Right atrium auricular region (tissue), 2 donors: ENCODE results near the gene ATP8B2. TPM values are rescaled to one million over a fixed set of nuclear protein-coding genes. Genes with fewer than 3 reads are reported as not detected.
A peak's percentile ranks its signal among the peaks of the same experiment; 100 is the strongest.

ENCODE experiments used
- DNase-seq: peaks from one replicate; pipeline ENCODE4 v3.0.0-alpha.2; 2019; ENCODE audit warnings: low spot score
- H3K27ac ChIP-seq, 2 donors: fragments of 200-600 bp; sonication (generic); 1 replicate in 1 of 2; 2 replicates in 1 of 2; pipeline ENCODE4 v1.5.1; 2016 to 2019
- H3K27me3 ChIP-seq, 2 donors: fragments of 200-600 bp; sonication (generic); one replicate each; pipeline versions ENCODE4 v1.5.1 to v1.6.0; 2017 to 2019
- H3K36me3 ChIP-seq: fragments of 200-600 bp; sonication (generic); one replicate; pipeline ENCODE4 v1.5.1; 2016
- H3K4me1 ChIP-seq, 2 donors: fragments of 200-600 bp; sonication (generic); one replicate each; pipeline versions ENCODE4 v1.5.1 to v1.6.0; 2017 to 2019
- H3K4me3 ChIP-seq, 2 donors: fragments of 200-600 bp; sonication (generic); 1 replicate in 1 of 2; 2 replicates in 1 of 2; pipeline ENCODE4 v1.5.1; 2017 to 2019; ENCODE audit warnings: mild to moderate bottlenecking in 1 of 2, moderate library complexity in 1 of 2
- H3K9me3 ChIP-seq, 2 donors: fragments of 200-600 bp; sonication (generic); one replicate each; pipeline ENCODE4 v1.5.1; 2019
- CTCF ChIP-seq, 2 donors: fragments of 200-600 bp; sonication (generic); IDR thresholded peaks; one replicate each; pipeline ENCODE4 v1.5.1; 2019; ENCODE audit warnings: antibody characterized with exemption in 2 of 2
- total RNA-seq, 2 donors: library from RNA; depleted of rRNA; stranded (reverse); fragments of >200 nt; gene quantifications; one replicate each; pipeline ENCODE4 v1.1.0, GENCODE V29; 2016

ATP8B2 gene
- total RNA-seq, 2 donors from 2014 or later, result 22.8 to 82.5 TPM

- Histone ChIP-seq H3K4me3 (peak overlapping the region; percentile 84 to 88), H3K36me3 (no peaks in the 10 kb centered on the region), H3K27me3 (no peaks in the 10 kb centered on the region), H3K4me1 (peaks cover 0 to 36% of the 10 kb centered on the region in 2 donors), H3K27ac (peak overlapping the region; percentile 92 to 95), H3K9me3 (no peaks in the 10 kb centered on the region)
- peak; percentile 76 for DNase-seq
- TF ChIP-seq CTCF (IDR thresholded peaks at IDR 0.05), result peak; percentile 41 to 65
These were observed 539 bp downstream of the ATP8B2 start for GRCh38 chr1:154325583-154326545.

- peak; percentile 90 for DNase-seq
- H3K27me3 ChIP-seq, result no peaks in the 10 kb centered on the region
- H3K36me3 ChIP-seq, result peaks cover 9% of the 10 kb centered on the region
- peak overlapping the region; percentile 92 to 95 for H3K27ac ChIP-seq
- H3K4me1 ChIP-seq, result peaks cover 0 to 33% of the 10 kb centered on the region in 2 donors
- H3K9me3 ChIP-seq, result no peaks in the 10 kb centered on the region
- H3K4me3 ChIP-seq, result peak overlapping the region; percentile 84 to 88
- peak in 1 of 2 donors; percentile 5 for TF ChIP-seq CTCF (IDR thresholded peaks at IDR 0.05)
These were observed 1.5 kb downstream of the ATP8B2 start for GRCh38 chr1:154326546-154327465.

GRCh38 chr1:154327466-154328317, 2.4 kb downstream of the ATP8B2 start:
- Histone ChIP-seq H3K27ac (peak overlapping the region; percentile 92 to 95), H3K4me3 (peak overlapping the region; percentile 15 to 56), H3K9me3 (no peaks in the 10 kb centered on the region), H3K36me3 (peaks cover 18% of the 10 kb centered on the region), H3K27me3 (no peaks in the 10 kb centered on the region), H3K4me1 (peaks cover 0 to 33% of the 10 kb centered on the region in 2 donors)
- DNase-seq, result no peak
- no peak for TF ChIP-seq CTCF (IDR thresholded peaks at IDR 0.05)

GRCh38 chr1:154328318-154329151, 3.2 kb downstream of the ATP8B2 start:
- Histone ChIP-seq H3K27me3 (no peaks in the 10 kb centered on the region), H3K4me1 (peaks cover 0 to 33% of the 10 kb centered on the region in 2 donors), H3K9me3 (no peaks in the 10 kb centered on the region), H3K27ac (peak overlapping the region; percentile 92 to 95), H3K36me3 (peaks cover 19% of the 10 kb centered on the region), H3K4me3 (peak overlapping the region; percentile 15 to 56)
- TF ChIP-seq CTCF (IDR thresholded peaks at IDR 0.05), result no peak
- peak; percentile 85 for DNase-seq
